ENCODE data around the gene ASB3.
"Not testable (repeated sequence)": the region's sequence is repeated elsewhere in the genome, so short reads cannot be mapped to it uniquely, and the experiment has no call there.

The ASB3 gene

DNA sequence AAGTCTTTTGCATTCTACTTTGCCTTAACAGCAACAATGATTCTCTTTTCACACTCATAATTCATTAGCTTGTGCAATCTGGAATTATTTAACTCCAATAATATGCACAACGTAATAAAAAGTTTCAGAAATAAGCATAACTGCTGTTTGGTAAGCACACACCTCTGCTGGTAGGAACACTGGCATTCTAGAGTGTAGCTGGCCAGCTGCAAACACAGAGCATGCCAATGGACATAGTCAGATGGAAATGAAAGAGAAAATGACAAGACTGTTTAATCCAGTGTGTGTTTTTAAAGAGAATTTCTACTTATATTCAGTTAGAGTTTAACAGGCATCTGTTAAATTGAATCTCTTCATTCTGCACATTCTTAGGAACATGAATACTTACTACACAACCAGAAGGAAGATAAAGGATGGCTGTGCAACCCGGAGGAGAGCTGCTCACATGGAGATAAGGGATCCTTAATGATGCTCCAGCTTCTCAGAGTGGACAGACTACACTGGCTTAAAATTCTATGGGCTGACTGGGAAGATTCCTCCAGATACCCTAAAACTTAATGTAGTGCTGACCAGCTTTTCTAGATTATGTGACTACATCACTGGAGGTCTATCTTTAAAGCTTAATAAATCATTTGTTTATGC lies 113.8 kb downstream of the ASB3 start:
- H3K9me3 Mint-ChIP-seq: peaks cover under 1% of the 10 kb centered on the region
- H3K27me3 Mint-ChIP-seq (ENCODE audit: low read depth): no peaks in the 10 kb centered on the region
- H3K36me3 Mint-ChIP-seq (ENCODE audit: low read depth): peaks cover 2% of the 10 kb centered on the region
- no peak overlapping the region for H3K4me3 Mint-ChIP-seq
- no peak overlapping the region for H3K27ac Mint-ChIP-seq
- H3K4me1 Mint-ChIP-seq (ENCODE audit: low read depth): no peaks in the 10 kb centered on the region

DNA sequence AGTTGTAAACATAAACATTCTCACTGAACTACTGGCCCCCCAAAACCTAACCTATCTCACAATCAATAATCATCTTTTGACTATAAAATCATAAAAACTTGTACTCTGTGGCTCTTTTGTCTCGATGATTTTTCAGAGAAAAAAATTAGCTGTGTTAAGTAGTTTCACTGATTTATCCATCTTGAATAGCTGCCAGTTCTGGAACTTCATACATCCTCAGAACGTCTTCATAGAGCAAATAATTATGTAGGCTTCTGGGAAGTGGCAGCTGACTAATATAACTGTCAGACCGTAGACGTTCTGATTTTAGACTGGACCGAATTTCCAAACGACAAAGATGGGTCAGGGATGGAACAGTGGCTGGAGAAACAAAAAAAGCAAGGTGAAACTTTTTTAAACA lies 116.4 kb downstream of the ASB3 start:
- H3K4me1 Mint-ChIP-seq (ENCODE audit: low read depth): no peaks in the 10 kb centered on the region
- H3K4me3 Mint-ChIP-seq: no peak overlapping the region
- no peaks in the 10 kb centered on the region for H3K27me3 Mint-ChIP-seq (ENCODE audit: low read depth)
- peaks cover 9% of the 10 kb centered on the region for H3K36me3 Mint-ChIP-seq (ENCODE audit: low read depth)
- no peak overlapping the region for H3K27ac Mint-ChIP-seq
- H3K9me3 Mint-ChIP-seq: peaks cover 7% of the 10 kb centered on the region

DNA sequence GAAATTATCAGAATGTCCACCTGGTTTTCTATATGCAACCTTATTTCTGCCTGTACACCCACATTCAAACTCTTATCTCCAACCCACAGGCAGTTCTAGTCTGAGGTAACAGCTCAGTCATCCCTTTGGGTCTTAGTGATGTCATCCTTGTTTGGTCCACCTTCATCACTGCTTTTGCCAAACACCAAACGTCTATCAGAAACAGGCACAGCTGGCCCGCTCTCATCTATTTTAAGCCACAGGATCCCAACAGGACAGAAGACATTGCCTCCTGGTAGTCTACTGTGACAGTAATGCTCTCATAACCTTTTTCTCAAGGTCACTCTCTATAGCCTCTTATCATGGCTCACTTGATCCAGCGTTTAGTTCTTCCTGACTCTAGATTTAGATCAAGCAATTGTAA lies 118.1 kb downstream of the ASB3 start:
- Mint-ChIP-seq H3K27me3 (ENCODE audit: low read depth) (no peaks in the 10 kb centered on the region), H3K27ac (no peak overlapping the region), H3K9me3 (peaks cover 7% of the 10 kb centered on the region), H3K36me3 (ENCODE audit: low read depth) (peaks cover 9% of the 10 kb centered on the region), H3K4me3 (no peak overlapping the region), H3K4me1 (ENCODE audit: low read depth) (no peaks in the 10 kb centered on the region)

DNA sequence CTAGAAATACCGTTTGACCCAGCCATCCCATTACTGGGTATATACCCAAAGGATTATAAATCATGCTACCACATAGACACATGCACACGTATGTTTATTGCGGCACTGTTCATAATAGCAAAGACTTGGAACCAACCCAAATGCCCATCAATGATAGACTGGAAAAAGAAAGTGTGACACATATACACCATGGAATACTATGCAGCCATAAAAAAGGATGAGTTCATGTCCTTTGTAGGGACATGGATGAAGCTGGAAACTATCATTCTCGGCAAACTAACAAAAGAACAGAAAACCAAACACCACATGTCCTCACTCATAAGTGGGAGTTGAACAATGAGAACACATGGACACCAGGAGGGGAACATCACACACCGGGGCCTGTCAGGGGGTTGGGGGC lies 119.6 kb downstream of the ASB3 start:
- H3K27ac Mint-ChIP-seq; H3K9me3 Mint-ChIP-seq; H3K27me3 Mint-ChIP-seq (ENCODE audit: low read depth); H3K4me1 Mint-ChIP-seq (ENCODE audit: low read depth); H3K36me3 Mint-ChIP-seq (ENCODE audit: low read depth); H3K4me3 Mint-ChIP-seq: not testable (repeated sequence)

DNA sequence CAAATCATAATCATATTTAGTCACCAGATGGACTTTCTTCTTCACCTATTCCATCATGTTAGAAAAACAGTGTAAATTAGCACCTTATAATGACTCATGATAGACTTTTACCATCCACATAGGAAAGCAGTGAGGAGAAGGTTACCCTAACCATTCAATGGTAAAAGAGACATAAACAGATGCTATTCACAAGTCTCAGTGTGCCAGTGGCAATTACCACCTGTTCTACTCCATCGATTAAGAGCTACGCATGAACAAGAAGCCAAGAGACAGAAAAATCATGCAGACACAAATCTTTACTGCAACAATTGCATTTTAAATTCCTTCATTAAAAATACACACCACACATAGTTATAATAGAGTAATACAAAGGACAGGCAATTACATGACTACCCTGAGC lies 125.9 kb downstream of the ASB3 start:
- no peaks in the 10 kb centered on the region for H3K36me3 Mint-ChIP-seq (ENCODE audit: low read depth)
- no peak overlapping the region for H3K27ac Mint-ChIP-seq
- H3K4me3 Mint-ChIP-seq: no peak overlapping the region
- H3K9me3 Mint-ChIP-seq: no peaks in the 10 kb centered on the region
- no peaks in the 10 kb centered on the region for H3K4me1 Mint-ChIP-seq (ENCODE audit: low read depth)
- H3K27me3 Mint-ChIP-seq (ENCODE audit: low read depth): no peaks in the 10 kb centered on the region

DNA sequence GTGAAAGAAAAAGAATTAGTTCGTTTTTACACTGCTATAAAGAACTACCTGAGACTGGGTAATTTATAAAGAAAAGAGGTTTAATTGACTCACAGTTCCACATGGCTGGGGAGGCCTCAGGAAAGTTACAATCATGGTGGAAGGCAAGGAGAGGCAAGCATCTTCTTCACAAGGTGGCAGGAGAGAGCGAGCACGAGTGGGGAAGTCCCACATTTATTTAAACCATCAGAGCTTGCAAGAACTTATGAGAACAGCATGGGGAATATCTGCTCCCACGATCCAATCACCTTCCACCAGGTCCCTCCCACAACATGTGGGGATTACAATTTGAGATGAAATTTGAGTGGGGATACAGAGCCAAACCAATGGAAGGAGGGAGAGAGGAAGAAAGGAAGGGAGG lies 128.3 kb downstream of the ASB3 start:
- H3K27me3 Mint-ChIP-seq (ENCODE audit: low read depth); H3K36me3 Mint-ChIP-seq (ENCODE audit: low read depth); H3K27ac Mint-ChIP-seq; H3K4me1 Mint-ChIP-seq (ENCODE audit: low read depth); H3K4me3 Mint-ChIP-seq; H3K9me3 Mint-ChIP-seq: not testable (repeated sequence)

DNA sequence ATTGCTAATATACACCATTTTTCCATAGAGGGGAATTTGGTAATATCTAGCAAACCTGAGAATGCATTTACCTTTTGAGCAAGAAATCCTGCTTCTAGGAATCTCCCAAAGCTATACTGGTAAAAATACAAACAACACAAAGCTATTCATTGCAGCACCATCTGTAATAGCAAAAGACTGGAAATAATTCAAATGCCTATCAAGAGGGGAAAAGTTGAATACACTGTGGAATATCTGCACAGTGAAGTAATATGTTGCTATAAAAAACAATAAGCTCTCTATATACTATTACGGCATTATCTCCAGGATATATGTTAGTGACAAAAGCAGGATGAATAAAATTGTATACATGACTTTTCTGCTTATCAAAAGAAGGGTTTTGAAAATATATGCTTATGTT lies 131.5 kb downstream of the ASB3 start:
- Mint-ChIP-seq H3K4me3 (no peak overlapping the region), H3K36me3 (ENCODE audit: low read depth) (no peaks in the 10 kb centered on the region), H3K27ac (no peak overlapping the region), H3K9me3 (no peaks in the 10 kb centered on the region), H3K4me1 (ENCODE audit: low read depth) (no peaks in the 10 kb centered on the region), H3K27me3 (ENCODE audit: low read depth) (peaks cover 3% of the 10 kb centered on the region)

DNA sequence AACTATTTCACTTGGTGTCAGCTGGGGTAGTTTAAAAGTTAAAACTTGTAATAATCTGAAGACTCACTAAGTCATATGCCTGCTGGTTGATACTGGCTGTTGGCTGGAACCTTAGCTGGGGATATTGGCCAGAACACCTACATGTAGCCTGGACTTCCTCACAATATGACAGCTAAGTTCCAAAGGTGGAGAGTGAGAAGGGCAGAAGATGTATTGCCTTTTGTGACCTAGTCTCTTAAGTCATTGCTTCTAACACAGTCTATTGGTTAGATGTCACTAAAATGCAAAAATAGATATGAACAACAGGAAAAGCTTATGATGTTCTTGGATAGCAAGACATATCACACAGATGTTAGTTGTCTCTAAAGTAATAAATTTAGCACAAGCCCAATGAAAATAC lies 132.4 kb downstream of the ASB3 start:
- peaks cover 3% of the 10 kb centered on the region for H3K27me3 Mint-ChIP-seq (ENCODE audit: low read depth)
- H3K4me1 Mint-ChIP-seq (ENCODE audit: low read depth): no peaks in the 10 kb centered on the region
- H3K27ac Mint-ChIP-seq: no peak overlapping the region
- no peak overlapping the region for H3K4me3 Mint-ChIP-seq
- H3K9me3 Mint-ChIP-seq: no peaks in the 10 kb centered on the region
- no peaks in the 10 kb centered on the region for H3K36me3 Mint-ChIP-seq (ENCODE audit: low read depth)

DNA sequence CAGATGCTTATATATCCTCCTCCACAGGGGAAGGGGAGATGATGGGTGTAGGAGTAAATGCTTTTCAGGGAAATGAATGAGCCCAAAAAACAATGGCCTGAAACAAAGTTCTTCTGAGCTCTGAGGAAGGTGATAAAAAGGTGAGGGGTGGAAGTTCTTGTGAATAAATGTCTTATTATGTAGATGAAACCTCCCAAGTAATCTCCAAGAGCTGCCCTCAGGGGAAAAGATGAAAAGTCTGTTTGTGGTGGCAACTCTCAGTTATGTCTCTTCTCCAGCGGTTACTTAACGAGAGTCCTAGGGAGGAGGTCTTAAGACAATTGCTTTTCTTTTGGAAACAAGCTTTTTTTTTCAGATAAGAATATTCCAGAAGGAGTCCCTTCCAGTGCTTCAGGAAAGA lies 134.6 kb downstream of the ASB3 start:
- Mint-ChIP-seq H3K4me1 (ENCODE audit: low read depth) (no peaks in the 10 kb centered on the region), H3K27ac (no peak overlapping the region), H3K36me3 (ENCODE audit: low read depth) (no peaks in the 10 kb centered on the region), H3K27me3 (ENCODE audit: low read depth) (peaks cover 3% of the 10 kb centered on the region), H3K4me3 (no peak overlapping the region), H3K9me3 (no peaks in the 10 kb centered on the region)

DNA sequence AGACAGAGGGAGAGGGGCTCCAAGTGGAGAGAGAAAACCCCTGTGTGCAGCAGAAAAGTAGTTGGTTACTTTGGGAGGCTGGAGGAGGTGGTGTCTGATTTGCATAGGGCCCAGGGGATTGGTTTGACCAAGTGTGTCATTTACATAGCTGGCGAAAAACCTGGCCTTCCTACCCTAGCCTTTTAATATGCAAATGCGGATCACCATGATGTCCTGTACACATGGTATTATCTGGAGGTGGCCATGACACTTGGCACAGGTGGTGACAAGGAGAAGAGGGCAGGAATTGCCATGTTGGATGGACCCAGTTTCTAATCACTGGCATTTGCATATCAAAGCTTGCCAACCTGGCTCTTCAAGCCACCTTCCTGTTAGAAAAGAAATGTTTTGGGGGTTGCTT lies 140.0 kb downstream of the ASB3 start:
- Mint-ChIP-seq H3K27me3 (ENCODE audit: low read depth) (peaks cover under 1% of the 10 kb centered on the region), H3K36me3 (ENCODE audit: low read depth) (no peaks in the 10 kb centered on the region), H3K9me3 (no peaks in the 10 kb centered on the region), H3K4me3 (no peak overlapping the region), H3K4me1 (ENCODE audit: low read depth) (no peaks in the 10 kb centered on the region), H3K27ac (no peak overlapping the region)

DNA sequence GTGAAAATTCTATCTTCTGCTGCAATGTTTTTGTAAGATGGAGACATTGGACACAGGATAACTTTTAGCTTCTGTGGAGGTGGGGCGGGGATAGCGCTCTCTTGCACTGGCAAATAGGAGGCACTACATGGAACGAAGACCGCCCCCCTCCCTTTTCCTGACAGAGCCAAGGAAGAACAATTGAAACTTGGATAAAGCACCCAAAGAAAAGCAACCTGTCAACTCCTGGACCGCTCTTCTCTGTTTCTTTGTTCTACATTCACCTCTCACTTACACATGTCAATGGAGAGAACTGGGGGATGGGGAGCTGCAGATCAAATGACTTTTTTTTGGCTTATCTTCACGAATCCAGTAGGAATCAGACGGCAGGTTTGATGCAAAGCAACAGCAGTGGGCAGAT lies 145.5 kb downstream of the ASB3 start:
- H3K4me3 Mint-ChIP-seq: no peak overlapping the region
- no peaks in the 10 kb centered on the region for H3K36me3 Mint-ChIP-seq (ENCODE audit: low read depth)
- no peaks in the 10 kb centered on the region for H3K9me3 Mint-ChIP-seq
- no peaks in the 10 kb centered on the region for H3K27me3 Mint-ChIP-seq (ENCODE audit: low read depth)
- no peaks in the 10 kb centered on the region for H3K4me1 Mint-ChIP-seq (ENCODE audit: low read depth)
- H3K27ac Mint-ChIP-seq: no peak overlapping the region

DNA sequence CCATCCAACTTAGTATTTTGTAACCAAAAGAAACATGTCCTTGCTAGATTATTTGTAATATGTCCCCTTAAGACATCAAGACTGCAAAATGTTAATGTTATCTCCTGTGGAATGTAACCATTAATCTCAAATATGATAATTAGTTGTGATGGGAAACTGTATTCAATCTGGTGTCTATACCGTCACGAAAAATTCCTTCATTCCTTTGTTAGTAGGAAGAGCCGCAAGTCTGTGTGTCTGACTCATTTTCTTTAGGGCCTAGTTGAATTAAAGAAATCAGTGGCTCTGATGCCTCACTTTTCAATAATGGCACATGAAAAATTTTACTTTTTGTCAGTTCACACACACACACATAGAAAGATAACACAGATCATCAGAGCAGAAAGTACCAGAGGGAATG lies 146.3 kb downstream of the ASB3 start:
- Mint-ChIP-seq H3K27me3 (ENCODE audit: low read depth) (no peaks in the 10 kb centered on the region), H3K4me1 (ENCODE audit: low read depth) (no peaks in the 10 kb centered on the region), H3K36me3 (ENCODE audit: low read depth) (no peaks in the 10 kb centered on the region), H3K27ac (no peak overlapping the region), H3K9me3 (no peaks in the 10 kb centered on the region), H3K4me3 (no peak overlapping the region)

DNA sequence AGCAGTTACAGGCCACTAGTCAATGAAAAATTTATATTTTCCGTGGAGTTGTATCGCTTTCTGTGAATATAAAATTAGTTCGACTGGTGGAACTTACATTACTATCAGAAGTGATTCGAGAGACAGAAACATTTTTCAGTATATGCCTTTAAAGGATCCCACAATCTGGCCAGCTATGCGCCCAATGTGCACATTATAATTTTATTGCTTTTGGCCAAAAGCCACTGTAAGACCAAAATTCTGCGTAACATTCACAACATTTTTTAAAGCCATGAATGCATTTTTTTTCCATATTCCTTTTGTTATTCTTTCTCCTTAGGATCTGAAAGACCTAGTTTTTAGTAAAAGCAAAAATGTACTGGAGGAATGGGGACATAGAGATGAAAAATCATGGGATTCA lies 150.2 kb downstream of the ASB3 start:
- H3K9me3 Mint-ChIP-seq: no peaks in the 10 kb centered on the region
- no peak overlapping the region for H3K4me3 Mint-ChIP-seq
- H3K27me3 Mint-ChIP-seq (ENCODE audit: low read depth): no peaks in the 10 kb centered on the region
- no peaks in the 10 kb centered on the region for H3K4me1 Mint-ChIP-seq (ENCODE audit: low read depth)
- H3K36me3 Mint-ChIP-seq (ENCODE audit: low read depth): no peaks in the 10 kb centered on the region
- H3K27ac Mint-ChIP-seq: no peak overlapping the region

DNA sequence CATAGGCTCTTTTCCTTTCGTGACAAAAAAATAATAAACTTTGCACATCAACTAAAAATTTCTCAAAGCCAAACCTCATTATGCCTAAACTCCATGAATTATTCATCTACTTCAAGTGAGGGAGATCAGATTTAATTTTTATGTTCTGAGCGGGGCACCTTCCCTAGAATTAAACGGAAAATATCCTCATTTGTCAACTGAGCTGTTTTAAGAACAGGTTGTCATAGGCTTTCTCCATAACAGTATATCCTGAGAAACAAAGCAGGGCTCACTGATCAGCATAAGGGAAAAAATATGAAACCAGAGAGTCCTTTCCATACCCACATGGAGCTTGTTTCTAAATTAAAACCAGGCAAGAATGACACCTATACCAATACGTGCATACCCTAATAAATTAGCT lies 150.6 kb downstream of the ASB3 start:
- Mint-ChIP-seq H3K36me3 (ENCODE audit: low read depth) (no peaks in the 10 kb centered on the region), H3K27ac (no peak overlapping the region), H3K4me1 (ENCODE audit: low read depth) (no peaks in the 10 kb centered on the region), H3K9me3 (no peaks in the 10 kb centered on the region), H3K4me3 (no peak overlapping the region), H3K27me3 (ENCODE audit: low read depth) (no peaks in the 10 kb centered on the region)

DNA sequence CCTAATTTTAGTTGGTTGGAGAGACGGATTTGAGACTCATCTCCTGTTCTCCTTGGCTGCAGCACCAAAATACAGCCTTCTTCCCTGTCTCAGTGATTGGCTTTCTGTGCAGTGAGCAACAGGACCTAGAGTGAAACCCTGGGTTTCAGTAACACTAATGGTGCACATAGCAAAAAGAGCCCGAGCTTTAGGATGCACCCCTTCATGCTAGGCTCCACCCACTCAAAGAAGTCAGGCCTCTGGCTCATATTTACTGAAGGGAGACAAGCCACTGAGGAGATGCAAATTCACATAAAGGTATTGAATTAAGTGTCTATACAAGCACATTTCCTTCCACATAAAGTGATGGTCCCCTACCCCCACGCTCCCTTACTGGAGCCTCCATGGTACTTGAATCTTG lies 151.1 kb downstream of the ASB3 start:
- no peaks in the 10 kb centered on the region for H3K9me3 Mint-ChIP-seq
- H3K27ac Mint-ChIP-seq: no peak overlapping the region
- no peaks in the 10 kb centered on the region for H3K4me1 Mint-ChIP-seq (ENCODE audit: low read depth)
- H3K36me3 Mint-ChIP-seq (ENCODE audit: low read depth): no peaks in the 10 kb centered on the region
- H3K27me3 Mint-ChIP-seq (ENCODE audit: low read depth): no peaks in the 10 kb centered on the region
- H3K4me3 Mint-ChIP-seq: no peak overlapping the region

DNA sequence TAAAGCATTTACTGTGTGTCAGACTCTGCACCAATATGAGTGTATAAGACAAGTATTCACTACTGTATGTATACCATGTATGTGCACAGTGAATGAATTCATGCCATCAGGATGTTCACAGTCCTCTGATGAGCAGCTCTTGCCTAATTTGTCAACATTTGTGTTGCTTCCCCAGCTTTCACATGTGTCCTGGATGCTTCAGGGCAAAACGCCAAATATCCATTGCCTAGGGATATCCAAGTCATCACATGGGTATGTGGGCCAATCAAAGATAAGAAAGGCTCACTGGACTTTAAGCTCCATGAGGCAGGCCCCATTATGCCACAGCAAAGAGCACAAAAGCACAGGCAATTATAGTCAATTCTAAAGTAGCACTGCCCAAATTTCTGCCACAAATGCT lies 153.3 kb downstream of the ASB3 start:
- Mint-ChIP-seq H3K4me1 (ENCODE audit: low read depth) (no peaks in the 10 kb centered on the region), H3K9me3 (no peaks in the 10 kb centered on the region), H3K27ac (no peak overlapping the region), H3K36me3 (ENCODE audit: low read depth) (no peaks in the 10 kb centered on the region), H3K27me3 (ENCODE audit: low read depth) (no peaks in the 10 kb centered on the region), H3K4me3 (no peak overlapping the region)

Data from T-helper 1 cell treated with Interleukin-12 subunit alpha and Interleukin-12 subunit beta and Interleukin-4 antibody, amounts not matched to agents 30 μg/mL and 1 μg/mL, for 36 hours (primary cell).